ENCODE measurements around the gene ECE1. TPM values are rescaled to one million over a fixed set of nuclear protein-coding genes. Genes with fewer than 3 reads are reported as not detected.
A peak's percentile ranks its signal among the peaks of the same experiment; 100 is the strongest.

ECE1 gene
- total RNA-seq, 3 donors from 2014 or later: 103 to 161 (median 149) TPM

DNA sequence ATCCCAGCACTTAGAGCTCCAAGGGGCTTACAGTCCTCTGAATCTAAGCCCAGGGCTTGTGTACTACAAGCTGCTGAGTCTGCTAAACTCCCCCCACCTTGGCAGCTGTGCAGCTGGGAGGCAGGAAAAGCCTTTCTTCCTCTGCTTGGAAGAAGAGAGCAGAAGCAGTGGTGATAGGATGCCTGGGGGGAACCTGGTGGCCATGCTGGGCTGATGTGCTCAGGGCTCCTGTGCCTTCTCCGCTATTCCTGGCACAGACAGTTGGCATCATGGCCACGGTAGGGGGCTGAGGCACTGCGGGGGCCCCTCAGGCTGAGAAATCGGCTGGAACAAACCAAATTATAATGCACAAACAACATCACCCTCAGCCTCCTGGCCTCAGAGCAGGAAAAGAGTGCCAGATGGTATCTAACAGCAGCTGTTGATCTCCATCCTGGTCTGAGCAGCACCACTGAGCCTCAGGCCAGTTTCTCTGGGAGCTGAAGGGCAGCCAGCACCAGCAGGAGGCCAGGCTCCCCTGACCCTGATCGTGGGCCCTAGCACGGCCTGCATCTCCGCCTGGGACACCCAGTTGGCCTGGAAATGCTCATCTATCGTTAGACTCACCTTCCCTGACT, 35.8 kb downstream of the ECE1 start:
- no peak overlapping the region for H3K4me3 ChIP-seq
- no peaks in the 10 kb centered on the region for H3K9me3 ChIP-seq
- TF ChIP-seq, protein P1, sequence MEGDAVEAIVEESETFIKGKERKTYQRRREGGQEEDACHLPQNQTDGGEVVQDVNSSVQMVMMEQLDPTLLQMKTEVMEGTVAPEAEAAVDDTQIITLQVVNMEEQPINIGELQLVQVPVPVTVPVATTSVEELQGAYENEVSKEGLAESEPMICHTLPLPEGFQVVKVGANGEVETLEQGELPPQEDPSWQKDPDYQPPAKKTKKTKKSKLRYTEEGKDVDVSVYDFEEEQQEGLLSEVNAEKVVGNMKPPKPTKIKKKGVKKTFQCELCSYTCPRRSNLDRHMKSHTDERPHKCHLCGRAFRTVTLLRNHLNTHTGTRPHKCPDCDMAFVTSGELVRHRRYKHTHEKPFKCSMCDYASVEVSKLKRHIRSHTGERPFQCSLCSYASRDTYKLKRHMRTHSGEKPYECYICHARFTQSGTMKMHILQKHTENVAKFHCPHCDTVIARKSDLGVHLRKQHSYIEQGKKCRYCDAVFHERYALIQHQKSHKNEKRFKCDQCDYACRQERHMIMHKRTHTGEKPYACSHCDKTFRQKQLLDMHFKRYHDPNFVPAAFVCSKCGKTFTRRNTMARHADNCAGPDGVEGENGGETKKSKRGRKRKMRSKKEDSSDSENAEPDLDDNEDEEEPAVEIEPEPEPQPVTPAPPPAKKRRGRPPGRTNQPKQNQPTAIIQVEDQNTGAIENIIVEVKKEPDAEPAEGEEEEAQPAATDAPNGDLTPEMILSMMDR (IDR thresholded peaks at IDR 0.05): no peak
- intact Hi-C loops (cut with DNase I, micrococcal nuclease): no loop called here
- DNase-seq (peak in 2 of 3 donors; percentile 49 to 55), ATAC-seq (no peak)
- no peaks in the 10 kb centered on the region for H3K36me3 ChIP-seq (ENCODE audit: low read depth)
- peaks cover 25% of the 10 kb centered on the region for H3K4me1 ChIP-seq (ENCODE audit: low read depth)

DNA sequence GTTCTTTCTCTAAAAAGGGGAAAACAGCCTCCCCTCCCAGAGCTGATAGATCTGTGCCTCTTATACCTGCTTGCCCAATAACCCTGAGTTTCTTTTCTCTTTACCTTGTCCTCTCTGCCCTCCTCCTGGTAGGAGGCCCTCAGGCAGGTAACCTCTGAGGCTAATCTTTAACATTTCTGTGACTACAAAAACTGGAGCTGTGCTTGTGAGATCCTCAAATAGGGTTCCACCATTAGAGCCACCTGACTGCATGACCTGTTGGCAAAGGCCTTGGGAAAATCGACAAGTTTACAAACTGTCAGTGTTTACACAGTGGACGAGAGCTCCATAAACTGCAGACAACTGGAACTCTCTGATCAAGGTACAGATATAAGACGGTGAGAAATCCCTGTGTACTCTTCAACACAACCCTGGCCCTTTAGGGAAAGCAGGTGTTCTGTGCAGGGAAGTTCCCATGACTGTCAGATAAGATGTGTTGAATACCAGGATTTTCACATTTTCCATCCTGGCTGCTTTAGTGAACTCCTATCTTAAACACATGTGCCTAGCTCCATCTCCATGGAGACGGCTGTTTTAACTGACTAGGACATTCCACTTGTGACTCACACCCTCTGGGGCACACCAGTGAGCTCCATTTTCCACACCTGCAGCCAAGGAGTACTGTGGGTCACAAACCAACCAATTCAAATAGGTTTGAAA, 38.3 kb downstream of the ECE1 start:
- intact Hi-C loops (cut with DNase I, micrococcal nuclease): no loop called here
- Histone ChIP-seq H3K4me3 (no peak overlapping the region), H3K9me3 (no peaks in the 10 kb centered on the region), H3K36me3 (ENCODE audit: low read depth) (no peaks in the 10 kb centered on the region), H3K4me1 (ENCODE audit: low read depth) (peaks cover 27% of the 10 kb centered on the region)
- peak in 1 of 3 donors; percentile 72 for DNase-seq
- TF ChIP-seq, protein P1 (IDR thresholded peaks at IDR 0.05): no peak
- ATAC-seq: peak; percentile 89

DNA sequence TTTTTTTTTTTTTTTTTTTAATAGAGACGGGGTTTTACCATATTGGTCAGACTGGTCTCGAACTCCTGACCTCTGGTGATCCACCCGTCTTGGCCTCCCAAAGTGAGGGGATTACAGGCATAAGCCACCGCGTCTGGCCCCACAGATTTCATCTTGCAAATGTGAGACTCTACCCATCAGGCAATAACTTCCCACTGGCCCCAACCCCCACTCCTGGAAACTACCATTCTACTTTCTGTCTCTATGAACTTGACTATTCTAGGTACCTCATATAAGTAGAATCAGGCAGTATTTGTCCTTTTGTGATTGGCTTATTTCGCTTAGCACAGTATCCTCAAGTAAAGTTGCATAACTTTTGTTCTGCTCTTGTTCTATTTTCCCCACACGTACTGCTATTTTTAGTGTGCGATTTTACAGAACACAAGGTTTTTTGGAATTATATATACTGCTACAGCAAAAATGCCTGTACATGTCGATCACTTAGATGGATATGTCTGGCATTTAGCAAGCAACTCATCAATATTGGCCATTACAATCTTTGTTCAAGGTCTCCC, 40.2 kb downstream of the ECE1 start:
- H3K4me3 ChIP-seq: no peak overlapping the region
- H3K9me3 ChIP-seq: no peaks in the 10 kb centered on the region
- TF ChIP-seq, protein P1 (IDR thresholded peaks at IDR 0.05): no peak
- no peak for ATAC-seq
- intact Hi-C loops (cut with DNase I, micrococcal nuclease): no loop called here
- H3K4me1 ChIP-seq (ENCODE audit: low read depth): peaks cover 27% of the 10 kb centered on the region
- no peak for DNase-seq
- no peaks in the 10 kb centered on the region for H3K36me3 ChIP-seq (ENCODE audit: low read depth)

DNA sequence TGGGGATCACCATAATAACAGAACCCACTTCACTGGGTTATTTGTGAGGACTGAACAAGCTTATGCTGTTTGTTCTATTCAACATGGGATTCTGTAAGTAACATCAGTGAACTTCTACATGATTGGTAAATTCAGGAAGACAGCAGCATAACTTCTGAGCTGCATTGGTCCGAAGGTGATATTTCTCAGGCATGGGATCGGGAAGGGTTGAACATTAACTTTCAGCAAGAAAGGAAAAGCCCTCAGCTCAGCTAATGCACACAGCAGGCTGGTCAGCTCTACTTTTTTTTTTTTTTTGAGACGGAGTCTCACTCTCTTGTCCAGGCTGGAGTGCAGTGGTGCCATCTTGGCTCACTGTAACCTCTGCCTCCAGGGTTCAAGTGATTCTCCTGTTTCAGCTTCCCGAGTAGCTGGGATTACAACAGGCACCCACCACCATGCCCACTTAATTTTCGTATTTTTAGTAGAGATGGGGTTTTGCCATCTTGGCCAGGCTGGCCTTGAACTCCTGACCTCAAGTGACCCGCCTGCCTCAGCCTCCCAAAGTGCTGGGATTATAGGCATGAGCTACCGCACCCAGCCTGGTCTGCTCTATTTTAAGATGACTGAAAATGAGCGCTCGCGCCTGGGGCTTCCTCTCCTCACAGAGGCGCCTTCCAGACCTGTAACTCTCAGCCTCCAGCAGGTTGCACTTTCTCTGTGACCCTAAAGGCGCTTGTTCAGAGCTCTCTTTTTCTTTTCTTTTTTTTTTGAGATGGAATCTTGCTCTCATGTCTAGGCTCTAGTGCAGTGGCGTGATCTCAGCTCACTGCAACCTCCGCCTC, 42.2 kb downstream of the ECE1 start:
- ATAC-seq: peak; percentile 36

More for the DNA sequence above, 42.2 kb downstream of the ECE1 start:
- TF ChIP-seq, protein P1 (IDR thresholded peaks at IDR 0.05): no peak
- H3K9me3 ChIP-seq: no peaks in the 10 kb centered on the region
- peaks cover 6% of the 10 kb centered on the region for H3K36me3 ChIP-seq (ENCODE audit: low read depth)
- peaks cover 22% of the 10 kb centered on the region for H3K4me1 ChIP-seq (ENCODE audit: low read depth)
- H3K4me3 ChIP-seq: no peak overlapping the region
- DNase-seq: no peak
- intact Hi-C loops (cut with DNase I, micrococcal nuclease): no loop called here

All from mucosa of descending colon (tissue), 3 donors.